HepG2 (cell line): Measurements from ENCODE around the gene S100Z. TPM values are rescaled to one million over a fixed set of nuclear protein-coding genes. Genes with fewer than 3 reads are reported as not detected.
A peak's percentile ranks its signal among the peaks of the same experiment; 100 is the strongest.

Experiments
- ATAC-seq: fragments of 200-7000 bp; cut with Tn5 transposase; 3 replicates; pipeline ENCODE4 v1.9.1; 2020; ENCODE audit warnings: mild to moderate bottlenecking, moderate library complexity
- BruUV-seq: library from RNA; stranded (reverse); fragments of 400-500 nt; replicated peaks from 2 replicates; lab custom pipeline; 2021; lab: Mats Ljungman, UMichigan
- CTCF ChIA-PET: fragments of 300-600 bp; formaldehyde crosslinking; extraction: SDS; loops from one replicate; lab custom pipeline; 2021; ENCODE audit warnings: low total read pairs, inconsistent platforms, low intra/inter-chr PET ratio; lab: Yijun Ruan, JAX
- POLR2A ChIA-PET: fragments of 350-600 bp; sonication (Branson Sonifier 250); formaldehyde crosslinking; loops from one replicate; lab custom pipeline; 2020; ENCODE audit warnings: antibody characterized with exemption, inconsistent platforms; lab: Yijun Ruan, JAX
- DNase-seq: peaks from one replicate; pipeline ENCODE4 v3.0.0-alpha.2; 2015; ENCODE audit warnings: low spot score
- FAIRE-seq: peaks from 3 replicates; lab custom pipeline; 2011; peaks lifted over from hg19 to GRCh38; lab: Jason Lieb, UNC
- H2AFZ ChIP-seq: one replicate; pipeline ENCODE4 v1.6.1; 2011; ENCODE audit warnings: low read length, inconsistent platforms
- H3K27ac ChIP-seq: fragments of 300-600 bp; 3 replicates; pipeline ENCODE4 v1.8.0; 2011; ENCODE audit warnings: mixed run types, mild to moderate bottlenecking, mixed read lengths, low read length, inconsistent platforms; ENCODE audit not compliant: insufficient read depth; ENCODE audit errors: extremely low read length
- H3K27me3 ChIP-seq, 2 experiments: fragments of 200-600 bp in 1 of 2; 2 replicates in 1 of 2; 3 replicates in 1 of 2; pipeline versions ENCODE4 v1.6.0 to v1.8.0; 2011; ENCODE audit warnings: low read length in 2 of 2, mild to moderate bottlenecking in 2 of 2, moderate library complexity in 2 of 2, inconsistent platforms in 1 of 2; ENCODE audit not compliant: insufficient read depth in 2 of 2, control insufficient read depth in 1 of 2
- H3K36me3 ChIP-seq, 2 experiments: fragments of 200-600 bp in 1 of 2; replicated peaks in 1 of 2; 2 replicates in 1 of 2; 3 replicates in 1 of 2; pipeline versions ENCODE4 v1.5.1 to v1.8.0; 2011; ENCODE audit warnings: low read length in 2 of 2, inconsistent platforms in 1 of 2; ENCODE audit not compliant: insufficient read depth in 2 of 2, control insufficient read depth in 1 of 2
- H3K4me1 ChIP-seq: 2 replicates; pipeline ENCODE4 v1.5.1; 2012; ENCODE audit warnings: low read length, inconsistent platforms; ENCODE audit not compliant: insufficient read depth
- H3K4me2 ChIP-seq: 2 replicates; pipeline ENCODE4 v1.6.0; 2011; ENCODE audit warnings: low read depth, low read length, inconsistent platforms
- H3K4me3 ChIP-seq, 3 experiments: fragments of 200-600 bp in 1 of 3; sonication (generic), shearing (Covaris generic) in 1 of 3; replicated peaks in 1 of 3; 2 replicates each; pipeline ENCODE4 v1.5.1; 2011 to 2016; ENCODE audit warnings: low read length in 3 of 3, inconsistent platforms in 2 of 3, low read depth in 2 of 3, mild to moderate bottlenecking in 2 of 3, control low read depth in 1 of 3, mixed read lengths in 1 of 3; ENCODE audit not compliant: insufficient read depth in 1 of 3
- H3K79me2 ChIP-seq: one replicate; pipeline ENCODE4 v1.6.1; 2011; ENCODE audit warnings: low read length, inconsistent platforms; ENCODE audit not compliant: insufficient read depth
- H3K9ac ChIP-seq: 2 replicates; pipeline ENCODE4 v1.6.0; 2011; ENCODE audit warnings: mild to moderate bottlenecking, low read depth, low read length, inconsistent platforms; ENCODE audit not compliant: insufficient read depth
- H3K9me3 ChIP-seq: 2 replicates; pipeline ENCODE4 v1.5.1; 2012; ENCODE audit warnings: mild to moderate bottlenecking, low read length
- H4K20me1 ChIP-seq: 2 replicates; pipeline ENCODE4 v1.6.0; 2011; ENCODE audit warnings: inconsistent platforms, mild to moderate bottlenecking, low read length, moderate library complexity; ENCODE audit not compliant: insufficient read depth
- FOSL1 ChIP-seq: sonication (generic); formaldehyde crosslinking; IDR thresholded peaks from 2 replicates; pipeline ENCODE4 v1.9.0; 2021; ENCODE audit warnings: missing genetic modification reagents, borderline replicate concordance
- KLF11 ChIP-seq: IDR thresholded peaks from 2 replicates; pipeline ENCODE4 v1.6.1; 2016; ENCODE audit warnings: missing compliant biosample characterization
- LCORL ChIP-seq, 2 experiments: fragments of 450-650 bp in 1 of 2; sonication (generic) in 1 of 2; formaldehyde crosslinking in 1 of 2; IDR thresholded peaks; 2 replicates each; pipeline versions ENCODE4 v1.5.0 to v1.6.1; 2017 to 2020; ENCODE audit warnings: antibody characterized with exemption in 1 of 2, missing genetic modification reagents in 1 of 2
- MAFK ChIP-seq, 2 experiments: IDR thresholded peaks in 1 of 2; conservative IDR thresholded peaks in 1 of 2; 2 replicates each; pipeline ENCODE4 v1.6.1; 2011; ENCODE audit warnings: improper control_type of control experiment in 2 of 2, low read length in 2 of 2
- RAD21 ChIP-seq: fragments of 450-650 bp; formaldehyde crosslinking; IDR thresholded peaks from 2 replicates; pipeline ENCODE4 v1.5.0; 2020; ENCODE audit warnings: mild to moderate bottlenecking
- RBM22 ChIP-seq: fragments of 200-400 bp; formaldehyde crosslinking; optimal IDR thresholded peaks from 2 replicates; pipeline ENCODE3; 2017; ENCODE audit warnings: mild to moderate bottlenecking, low read length, moderate library complexity
- SMAD3 ChIP-seq: sonication (generic); formaldehyde crosslinking; IDR thresholded peaks from 2 replicates; pipeline ENCODE4 v1.4.0; 2020; ENCODE audit warnings: missing genetic modification reagents
- SMC3 ChIP-seq: IDR thresholded peaks from 2 replicates; pipeline ENCODE4 v1.6.1; 2011; ENCODE audit warnings: low read length, improper control_type of control experiment
- SOX5 ChIP-seq: IDR thresholded peaks from 2 replicates; pipeline ENCODE4 v1.6.1; 2016; ENCODE audit warnings: borderline replicate concordance
- STAG1 ChIP-seq: sonication (generic); formaldehyde crosslinking; IDR thresholded peaks from 2 replicates; pipeline ENCODE4 v1.4.0; 2020; ENCODE audit warnings: missing genetic modification reagents
- SUZ12 ChIP-seq: fragments of 150-350 bp; IDR thresholded peaks from 2 replicates; pipeline ENCODE4 v1.6.1; 2014; ENCODE audit warnings: low read depth, low read length
- ZFP36 ChIP-seq: fragments of 150-350 bp; IDR thresholded peaks from 2 replicates; pipeline ENCODE4 v1.6.1; 2018; ENCODE audit warnings: borderline replicate concordance, low read length, low read depth; ENCODE audit not compliant: partially characterized antibody
- ZNF143 ChIP-seq: sonication (generic); formaldehyde crosslinking; IDR thresholded peaks from 2 replicates; pipeline ENCODE4 v1.4.0; 2020; ENCODE audit warnings: missing genetic modification reagents
- ZNF549 ChIP-seq: sonication (generic); formaldehyde crosslinking; IDR thresholded peaks from 2 replicates; pipeline ENCODE4 v1.5.0; 2020; ENCODE audit warnings: missing genetic modification reagents
- ZNF746 ChIP-seq: sonication (generic); formaldehyde crosslinking; IDR thresholded peaks from 2 replicates; pipeline ENCODE4 v1.8.0; 2022; ENCODE audit warnings: mild to moderate bottlenecking, missing genetic modification reagents
- ZNF772 ChIP-seq: sonication (generic); formaldehyde crosslinking; IDR thresholded peaks from 2 replicates; pipeline ENCODE4 v1.5.0; 2020; ENCODE audit warnings: mild to moderate bottlenecking, missing genetic modification reagents
- ZSCAN29 ChIP-seq: sonication (generic); formaldehyde crosslinking; conservative IDR thresholded peaks from 2 replicates; pipeline ENCODE4 v1.4.0; 2020; ENCODE audit warnings: mild to moderate bottlenecking, missing genetic modification reagents
- WGBS: methylation state at CpG from one replicate; pipeline ENCODE4 v1.1.6; 2017; ENCODE audit warnings: low lambda C conversion rate; 5-methylcytosine and 5-hydroxymethylcytosine counted together
- in situ Hi-C: cut with HindIII; loops from 2 replicates; pipeline ENCODE4 v1.10.0; 2017; ENCODE audit warnings: low pct_unique_long_range_greater_than_20kb; ENCODE audit not compliant: extremely low pct_ligation_motif_present
- intact Hi-C: fragments of 100-400 bp; cut with micrococcal nuclease; formaldehyde crosslinking; loops from one replicate; pipeline ENCODE4 v1.10.0; 2022; ENCODE audit not compliant: unreplicated experiment
- polyA plus RNA-seq, 8 experiments: library from polyadenylated mRNA; depleted of rRNA in 3 of 8; stranded (reverse) in 7 of 8; unstranded in 1 of 8; fragments of >200 nt; fragmentation: Illumina TruSeq in 4 of 8; extraction: Trizol in 4 of 8; gene quantifications; 2 replicates each; pipeline versions ENCODE4 v1.2.1 to v1.2.3, GENCODE V29; 2011 to 2016; ENCODE audit warnings: low read depth in 4 of 8, missing spikeins in 1 of 8, mixed read lengths in 1 of 8; ENCODE audit not compliant: insufficient read depth in 1 of 8
- total RNA-seq, 5 experiments: library from RNA; depleted of rRNA; stranded (reverse); fragments of >200 nt; fragmentation: Illumina TruSeq; extraction: Trizol; gene quantifications; 2 replicates each; pipeline ENCODE4 v1.2.3, GENCODE V29; 2016; ENCODE audit warnings: low read depth in 1 of 5
- TF ChIP-seq, protein P1 (sequence below): IDR thresholded peaks from 2 replicates; pipeline ENCODE4 v1.6.1; 2016; ENCODE audit warnings: low read depth, control low read depth
- TF ChIP-seq, protein P2 (sequence below): sonication (generic); formaldehyde crosslinking; IDR thresholded peaks from 2 replicates; pipeline ENCODE4 v1.5.0; 2020; ENCODE audit warnings: mild to moderate bottlenecking, missing genetic modification reagents, moderate library complexity

S100Z gene
- total and polyA plus RNA-seq, 2 of the 13 experiments (the other 11 are each of a cell fraction or from before 2014, with no cell fraction given): 0.22 TPM; not detected in 1

GRCh38 chr5:76867038-76867437 is 17.2 kb downstream of the S100Z start (continued):
- TF ChIP-seq SOX5 (no peak), RBM22 (no peak), FOSL1 (no peak), ZNF746 (no peak)
- TF ChIP-seq, protein P1, sequence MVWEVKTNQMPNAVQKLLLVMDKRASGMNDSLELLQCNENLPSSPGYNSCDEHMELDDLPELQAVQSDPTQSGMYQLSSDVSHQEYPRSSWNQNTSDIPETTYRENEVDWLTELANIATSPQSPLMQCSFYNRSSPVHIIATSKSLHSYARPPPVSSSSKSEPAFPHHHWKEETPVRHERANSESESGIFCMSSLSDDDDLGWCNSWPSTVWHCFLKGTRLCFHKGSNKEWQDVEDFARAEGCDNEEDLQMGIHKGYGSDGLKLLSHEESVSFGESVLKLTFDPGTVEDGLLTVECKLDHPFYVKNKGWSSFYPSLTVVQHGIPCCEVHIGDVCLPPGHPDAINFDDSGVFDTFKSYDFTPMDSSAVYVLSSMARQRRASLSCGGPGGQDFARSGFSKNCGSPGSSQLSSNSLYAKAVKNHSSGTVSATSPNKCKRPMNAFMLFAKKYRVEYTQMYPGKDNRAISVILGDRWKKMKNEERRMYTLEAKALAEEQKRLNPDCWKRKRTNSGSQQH (CRISPR knock-in tag): no peak

DNA sequence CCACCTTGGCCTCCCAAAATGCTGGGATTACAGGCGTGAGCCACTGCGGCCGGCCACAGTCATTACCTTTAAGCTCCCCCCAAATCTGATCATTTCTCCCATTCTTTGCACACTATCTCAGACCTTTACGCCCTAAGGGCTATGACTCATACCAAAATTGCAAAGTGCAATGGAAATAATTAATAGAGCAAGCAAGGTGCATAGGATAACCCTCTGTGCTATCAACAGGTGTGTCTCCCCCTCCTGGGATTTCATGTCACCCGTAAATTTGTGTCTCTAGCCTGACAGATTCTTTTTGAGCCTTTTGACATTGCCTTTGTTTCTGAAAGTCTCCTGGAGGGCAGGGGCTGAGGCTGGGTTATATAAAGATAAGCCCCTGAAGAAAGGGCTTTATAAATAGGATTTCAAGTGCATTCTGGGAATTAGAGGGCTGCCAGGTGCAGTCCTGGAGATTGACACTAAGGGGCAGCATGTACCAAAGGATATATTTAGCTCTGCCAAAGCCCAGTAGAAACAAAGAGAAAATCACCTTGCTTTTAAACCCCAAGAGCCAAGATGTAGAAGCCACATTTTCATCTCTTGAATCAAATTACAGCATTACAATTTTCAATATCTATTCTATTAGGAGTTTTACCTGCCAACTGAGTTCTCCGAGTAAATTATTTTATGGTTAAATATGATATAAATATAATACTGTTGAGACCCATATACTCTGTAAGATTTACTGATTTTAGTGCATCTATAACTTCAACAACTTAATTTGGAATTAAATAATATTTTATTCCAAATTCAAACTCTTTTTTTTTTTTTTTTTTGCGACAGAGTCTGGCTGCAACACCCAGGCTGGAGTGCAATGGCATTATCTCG is 18.2 kb downstream of the S100Z start:
- Histone ChIP-seq H3K4me2 (peak overlapping the region; percentile 34; the same call in 1 of the 2 replicates), H3K27ac (no peak overlapping the region), H3K36me3 (no peaks in the 10 kb centered on the region), H3K4me3 (no peak overlapping the region), H3K27me3 (no peaks in the 10 kb centered on the region), H3K4me1 (no peaks in the 10 kb centered on the region), H3K9ac (no peak overlapping the region), H3K79me2 (no peaks in the 10 kb centered on the region), H3K9me3 (no peaks in the 10 kb centered on the region), H4K20me1 (no peaks in the 10 kb centered on the region), H2AFZ (no peak overlapping the region)
- FAIRE-seq (peak; percentile 72), ATAC-seq (peak; percentile 82), DNase-seq (peak; percentile 47)
- no TSS peak for BruUV-seq
- in situ Hi-C loops: loop anchor here (5.0 kb wide), 1 partner anchor 149 kb away; no protein-coding TSS in a partner anchor
- POLR2A ChIA-PET: interaction anchor here (0.8 kb wide), 1 partner anchor 554 kb away, joined by 4 read pairs; no protein-coding TSS in a partner anchor
- TF ChIP-seq ZNF549 (CRISPR knock-in tag): no peak
- TF ChIP-seq STAG1 (CRISPR knock-in tag): peak; percentile 85
- TF ChIP-seq SUZ12: peak; percentile 24; the same call in 1 of the 2 replicates
- TF ChIP-seq LCORL (IDR thresholded peaks at IDR 0.05): no peak
- TF ChIP-seq LCORL (CRISPR knock-in tag; IDR thresholded peaks at IDR 0.05): no peak
- TF ChIP-seq ZFP36: no peak
- TF ChIP-seq, protein P2, sequence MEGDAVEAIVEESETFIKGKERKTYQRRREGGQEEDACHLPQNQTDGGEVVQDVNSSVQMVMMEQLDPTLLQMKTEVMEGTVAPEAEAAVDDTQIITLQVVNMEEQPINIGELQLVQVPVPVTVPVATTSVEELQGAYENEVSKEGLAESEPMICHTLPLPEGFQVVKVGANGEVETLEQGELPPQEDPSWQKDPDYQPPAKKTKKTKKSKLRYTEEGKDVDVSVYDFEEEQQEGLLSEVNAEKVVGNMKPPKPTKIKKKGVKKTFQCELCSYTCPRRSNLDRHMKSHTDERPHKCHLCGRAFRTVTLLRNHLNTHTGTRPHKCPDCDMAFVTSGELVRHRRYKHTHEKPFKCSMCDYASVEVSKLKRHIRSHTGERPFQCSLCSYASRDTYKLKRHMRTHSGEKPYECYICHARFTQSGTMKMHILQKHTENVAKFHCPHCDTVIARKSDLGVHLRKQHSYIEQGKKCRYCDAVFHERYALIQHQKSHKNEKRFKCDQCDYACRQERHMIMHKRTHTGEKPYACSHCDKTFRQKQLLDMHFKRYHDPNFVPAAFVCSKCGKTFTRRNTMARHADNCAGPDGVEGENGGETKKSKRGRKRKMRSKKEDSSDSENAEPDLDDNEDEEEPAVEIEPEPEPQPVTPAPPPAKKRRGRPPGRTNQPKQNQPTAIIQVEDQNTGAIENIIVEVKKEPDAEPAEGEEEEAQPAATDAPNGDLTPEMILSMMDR (CRISPR knock-in tag): peak; percentile 79
- TF ChIP-seq RAD21 (CRISPR knock-in tag): peak; percentile 79
- no peak for TF ChIP-seq MAFK (conservative IDR thresholded peaks at IDR 0.05 in 1 of 2, IDR thresholded peaks at IDR 0.05 in 1 of 2; ENCODE audit: low read length in 2 of 2)
- peak; percentile 78; the same call in 1 of the 2 replicates for TF ChIP-seq SMC3
- no peak for TF ChIP-seq ZSCAN29
- peak; percentile 51; the same call in 1 of the 2 replicates for TF ChIP-seq SMAD3
- TF ChIP-seq ZNF772 (CRISPR knock-in tag): no peak
- TF ChIP-seq ZNF143: peak; percentile 81
- no peak for TF ChIP-seq KLF11 (CRISPR knock-in tag)
- CTCF ChIA-PET: interaction anchor here (0.7 to 2.2 kb wide), 5 partner anchors 148 to 625 kb away, joined by 3 to 12 read pairs (median 4); no protein-coding TSS in a partner anchor
- intact Hi-C loops: loop anchor here (1.0 kb wide), 3 partner anchors 148 to 624 kb away; partner anchors contain the start of gene WDR41
- 37% methylated on average over 7 of the region's 8 CpGs for WGBS
